ENCODE data around the gene EIF3B.
A peak's percentile ranks its signal among the peaks of the same experiment; 100 is the strongest.
"Not testable (repeated sequence)": the region's sequence is repeated elsewhere in the genome, so short reads cannot be mapped to it uniquely, and the experiment has no call there.

EIF3B gene

GRCh38 chr7:2387897-2388636 is 33.4 kb downstream of the EIF3B start:
- in situ Hi-C loops (cut with HindIII; ENCODE audit: low pct_ligation_motif_present, low pct_unique_long_range_greater_than_20kb, low sequenced_read_pairs) = no loop called here
- no peak for DNase-seq

- no peak for DNase-seq
- in situ Hi-C loops (cut with HindIII; ENCODE audit: low pct_ligation_motif_present, low pct_unique_long_range_greater_than_20kb, low sequenced_read_pairs) = no loop called here
Measured at GRCh38 chr7:2388637-2388954, 34.0 kb downstream of the EIF3B start.

GRCh38 chr7:2390020-2390816 is 35.6 kb downstream of the EIF3B start:
- in situ Hi-C loops (cut with HindIII; ENCODE audit: low pct_ligation_motif_present, low pct_unique_long_range_greater_than_20kb, low sequenced_read_pairs); DNase-seq: not testable (repeated sequence)

- DNase-seq = no peak
- in situ Hi-C loops (cut with HindIII; ENCODE audit: low pct_ligation_motif_present, low pct_unique_long_range_greater_than_20kb, low sequenced_read_pairs) = no loop called here
Measured at GRCh38 chr7:2393706-2394105, 39.1 kb downstream of the EIF3B start.

- DNase-seq = no peak
- in situ Hi-C loops (cut with HindIII; ENCODE audit: low pct_ligation_motif_present, low pct_unique_long_range_greater_than_20kb, low sequenced_read_pairs) = no loop called here
Measured at GRCh38 chr7:2394566-2395082, 40.0 kb downstream of the EIF3B start.

- no peak for DNase-seq
Measured at GRCh38 chr7:2398506-2398905, 43.9 kb downstream of the EIF3B start.

GRCh38 chr7:2399848-2400587 is 45.4 kb downstream of the EIF3B start:
- DNase-seq = peak; percentile 93
- in situ Hi-C loops (cut with HindIII; ENCODE audit: low pct_ligation_motif_present, low pct_unique_long_range_greater_than_20kb, low sequenced_read_pairs) = no loop called here

More at GRCh38 chr7:2398506-2398905, 43.9 kb downstream of the EIF3B start:
- in situ Hi-C loops (cut with HindIII; ENCODE audit: low pct_ligation_motif_present, low pct_unique_long_range_greater_than_20kb, low sequenced_read_pairs) = no loop called here

GRCh38 chr7:2402687-2403013 is 48.0 kb downstream of the EIF3B start:
- DNase-seq = no peak
- in situ Hi-C loops (cut with HindIII; ENCODE audit: low pct_ligation_motif_present, low pct_unique_long_range_greater_than_20kb, low sequenced_read_pairs) = no loop called here

GRCh38 chr7:2403014-2403717 is 48.5 kb downstream of the EIF3B start, which contains the start of gene CHST12:
Gene CHST12 (plus strand): TSS chr7:2403611. CDS start chr7:2432640, 29,029 bp downstream.
- in situ Hi-C loops (cut with HindIII; ENCODE audit: low pct_ligation_motif_present, low pct_unique_long_range_greater_than_20kb, low sequenced_read_pairs) = no loop called here
- DNase-seq = peak; percentile 96

GRCh38 chr7:2403718-2404648 is 49.4 kb downstream of the EIF3B start:
- peak; percentile 40 for DNase-seq
- in situ Hi-C loops (cut with HindIII; ENCODE audit: low pct_ligation_motif_present, low pct_unique_long_range_greater_than_20kb, low sequenced_read_pairs) = no loop called here

GRCh38 chr7:2404714-2405119 is 50.1 kb downstream of the EIF3B start:
- no peak for DNase-seq
- in situ Hi-C loops (cut with HindIII; ENCODE audit: low pct_ligation_motif_present, low pct_unique_long_range_greater_than_20kb, low sequenced_read_pairs) = no loop called here

- DNase-seq = no peak
- in situ Hi-C loops (cut with HindIII; ENCODE audit: low pct_ligation_motif_present, low pct_unique_long_range_greater_than_20kb, low sequenced_read_pairs) = no loop called here
Measured at GRCh38 chr7:2405201-2405600, 50.6 kb downstream of the EIF3B start.

GRCh38 chr7:2405601-2406345 is 51.1 kb downstream of the EIF3B start:
- in situ Hi-C loops (cut with HindIII; ENCODE audit: low pct_ligation_motif_present, low pct_unique_long_range_greater_than_20kb, low sequenced_read_pairs) = no loop called here
- DNase-seq = no peak

GRCh38 chr7:2409745-2410414 is 55.3 kb downstream of the EIF3B start:
- in situ Hi-C loops (cut with HindIII; ENCODE audit: low pct_ligation_motif_present, low pct_unique_long_range_greater_than_20kb, low sequenced_read_pairs) = no loop called here
- no peak for DNase-seq

GRCh38 chr7:2411049-2411448 is 56.4 kb downstream of the EIF3B start:
- in situ Hi-C loops (cut with HindIII; ENCODE audit: low pct_ligation_motif_present, low pct_unique_long_range_greater_than_20kb, low sequenced_read_pairs) = no loop called here

GRCh38 chr7:2411815-2412586 is 57.4 kb downstream of the EIF3B start:
- in situ Hi-C loops (cut with HindIII; ENCODE audit: low pct_ligation_motif_present, low pct_unique_long_range_greater_than_20kb, low sequenced_read_pairs) = no loop called here
- DNase-seq = no peak

More at GRCh38 chr7:2411049-2411448, 56.4 kb downstream of the EIF3B start:
- DNase-seq = no peak

Measured in ACHN (cell line).